Spleen (tissue), 7 donors: ENCODE data around the gene DPF3.

Experiments
- CTCF ChIP-seq, 11 experiments: fragments of 200-600 bp in 7 of 11; fragments of 450-650 bp in 4 of 11; sonication (generic) in 4 of 11; IDR thresholded peaks in 8 of 11; conservative IDR thresholded peaks in 3 of 11; 1 replicate in 7 of 11; 2 replicates in 4 of 11; pipeline versions ENCODE4 v1.4.0 to v1.8.0; 2016 to 2021; ENCODE audit warnings: antibody characterized with exemption in 11 of 11, inconsistent platforms in 4 of 11, mild to moderate bottlenecking in 1 of 11
- POLR2A ChIP-seq, 3 donors: fragments of 450-650 bp; IDR thresholded peaks; one replicate each; pipeline ENCODE4 v1.5.1; 2017; ENCODE audit warnings: antibody characterized with exemption in 3 of 3, mild to moderate bottlenecking in 1 of 3
- POLR2AphosphoS5 ChIP-seq, 3 donors: sonication (generic); formaldehyde crosslinking; IDR thresholded peaks; one replicate each; pipeline ENCODE4 v1.5.1; 2017; ENCODE audit warnings: antibody characterized with exemption in 3 of 3
- donor health status: DM: no; HTN: no; CAD: no; lungs with moderate emphysema.
- donor health status: DM: no; HTN: no; CAD: no.
- donor health status: DM: no; HTN: no; CAD: no.

- no peak for TF ChIP-seq POLR2A (IDR thresholded peaks at IDR 0.05)
- TF ChIP-seq CTCF (IDR thresholded peaks at IDR 0.05 in 8 of 11, conservative IDR thresholded peaks at IDR 0.05 in 3 of 11) = no peak
- no peak for TF ChIP-seq POLR2AphosphoS5 (IDR thresholded peaks at IDR 0.05)
Measured at GRCh38 chr14:72792051-72792788, 101.7 kb downstream of the DPF3 start.
